ENCODE results near the gene FAF1.

The FAF1 gene

GRCh38 chr1:50471967-50472366 lies 488.1 kb downstream of the FAF1 start:
- DNase-seq (ENCODE audit: low read depth), result no peak
- no peak overlapping the region for H3K4me3 ChIP-seq (ENCODE audit: low read depth, low read length)
- TF ChIP-seq POLR2A (IDR thresholded peaks at IDR 0.05; ENCODE audit: extremely low read depth, insufficient read length) (no peak), MYC (IDR thresholded peaks at IDR 0.05; ENCODE audit: low read depth, low read length) (no peak), MAX (IDR thresholded peaks at IDR 0.05; ENCODE audit: low read depth, low read length) (no peak)
- TF ChIP-seq, protein P1, sequence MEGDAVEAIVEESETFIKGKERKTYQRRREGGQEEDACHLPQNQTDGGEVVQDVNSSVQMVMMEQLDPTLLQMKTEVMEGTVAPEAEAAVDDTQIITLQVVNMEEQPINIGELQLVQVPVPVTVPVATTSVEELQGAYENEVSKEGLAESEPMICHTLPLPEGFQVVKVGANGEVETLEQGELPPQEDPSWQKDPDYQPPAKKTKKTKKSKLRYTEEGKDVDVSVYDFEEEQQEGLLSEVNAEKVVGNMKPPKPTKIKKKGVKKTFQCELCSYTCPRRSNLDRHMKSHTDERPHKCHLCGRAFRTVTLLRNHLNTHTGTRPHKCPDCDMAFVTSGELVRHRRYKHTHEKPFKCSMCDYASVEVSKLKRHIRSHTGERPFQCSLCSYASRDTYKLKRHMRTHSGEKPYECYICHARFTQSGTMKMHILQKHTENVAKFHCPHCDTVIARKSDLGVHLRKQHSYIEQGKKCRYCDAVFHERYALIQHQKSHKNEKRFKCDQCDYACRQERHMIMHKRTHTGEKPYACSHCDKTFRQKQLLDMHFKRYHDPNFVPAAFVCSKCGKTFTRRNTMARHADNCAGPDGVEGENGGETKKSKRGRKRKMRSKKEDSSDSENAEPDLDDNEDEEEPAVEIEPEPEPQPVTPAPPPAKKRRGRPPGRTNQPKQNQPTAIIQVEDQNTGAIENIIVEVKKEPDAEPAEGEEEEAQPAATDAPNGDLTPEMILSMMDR (IDR thresholded peaks at IDR 0.05; ENCODE audit: low read depth, low read length), result no peak

- TF ChIP-seq, protein P1 (IDR thresholded peaks at IDR 0.05; ENCODE audit: low read depth, low read length), result no peak
- TF ChIP-seq POLR2A (IDR thresholded peaks at IDR 0.05; ENCODE audit: extremely low read depth, insufficient read length), result no peak
- no peak for TF ChIP-seq MYC (IDR thresholded peaks at IDR 0.05; ENCODE audit: low read depth, low read length)
- no peak overlapping the region for H3K4me3 ChIP-seq (ENCODE audit: low read depth, low read length)
- DNase-seq (ENCODE audit: low read depth), result no peak
Observed at GRCh38 chr1:50462964-50463363, 497.1 kb downstream of the FAF1 start.

- DNase-seq (ENCODE audit: low read depth), result peak; percentile 84
- H3K4me3 ChIP-seq (ENCODE audit: low read depth, low read length), result no peak overlapping the region
- TF ChIP-seq MAX (IDR thresholded peaks at IDR 0.05; ENCODE audit: low read depth, low read length) (0 out of 2 replicates have a peak, but pooled peaks have one; percentile 16), POLR2A (IDR thresholded peaks at IDR 0.05; ENCODE audit: extremely low read depth, insufficient read length) (no peak), MYC (IDR thresholded peaks at IDR 0.05; ENCODE audit: low read depth, low read length) (no peak)
- TF ChIP-seq, protein P1 (IDR thresholded peaks at IDR 0.05; ENCODE audit: low read depth, low read length), result no peak
Observed at GRCh38 chr1:50458507-50458906, 501.6 kb downstream of the FAF1 start.

GRCh38 chr1:50454911-50455310 lies 505.2 kb downstream of the FAF1 start:
- TF ChIP-seq, protein P1 (IDR thresholded peaks at IDR 0.05; ENCODE audit: low read depth, low read length), result no peak
- DNase-seq (ENCODE audit: low read depth), result no peak
- H3K4me3 ChIP-seq (ENCODE audit: low read depth, low read length), result no peak overlapping the region

GRCh38 chr1:50453266-50453665 lies 506.8 kb downstream of the FAF1 start:
- no peak for DNase-seq (ENCODE audit: low read depth)

GRCh38 chr1:50452700-50453099 lies 507.4 kb downstream of the FAF1 start:
- no peak for DNase-seq (ENCODE audit: low read depth)
- H3K4me3 ChIP-seq (ENCODE audit: low read depth, low read length), result no peak overlapping the region
- TF ChIP-seq, protein P1 (IDR thresholded peaks at IDR 0.05; ENCODE audit: low read depth, low read length), result no peak
- TF ChIP-seq POLR2A (IDR thresholded peaks at IDR 0.05; ENCODE audit: extremely low read depth, insufficient read length), result no peak
- TF ChIP-seq MAX (IDR thresholded peaks at IDR 0.05; ENCODE audit: low read depth, low read length), result no peak
- no peak for TF ChIP-seq MYC (IDR thresholded peaks at IDR 0.05; ENCODE audit: low read depth, low read length)

More at GRCh38 chr1:50453266-50453665, 506.8 kb downstream of the FAF1 start:
- no peak for TF ChIP-seq MYC (IDR thresholded peaks at IDR 0.05; ENCODE audit: low read depth, low read length)
- TF ChIP-seq, protein P1 (IDR thresholded peaks at IDR 0.05; ENCODE audit: low read depth, low read length), result no peak
- TF ChIP-seq MAX (IDR thresholded peaks at IDR 0.05; ENCODE audit: low read depth, low read length), result no peak
- TF ChIP-seq POLR2A (IDR thresholded peaks at IDR 0.05; ENCODE audit: extremely low read depth, insufficient read length), result no peak
- no peak overlapping the region for H3K4me3 ChIP-seq (ENCODE audit: low read depth, low read length)
